Measurements from ENCODE around the gene WNK1. TPM values are rescaled to one million over a fixed set of nuclear protein-coding genes. Genes with fewer than 3 reads are reported as not detected.
"Not testable (repeated sequence)": the region's sequence is repeated elsewhere in the genome, so short reads cannot be mapped to it uniquely, and the experiment has no call there.

The WNK1 gene
- total and polyA plus RNA-seq, 2 experiments from 2014 or later, result 110 to 145 TPM

DNA sequence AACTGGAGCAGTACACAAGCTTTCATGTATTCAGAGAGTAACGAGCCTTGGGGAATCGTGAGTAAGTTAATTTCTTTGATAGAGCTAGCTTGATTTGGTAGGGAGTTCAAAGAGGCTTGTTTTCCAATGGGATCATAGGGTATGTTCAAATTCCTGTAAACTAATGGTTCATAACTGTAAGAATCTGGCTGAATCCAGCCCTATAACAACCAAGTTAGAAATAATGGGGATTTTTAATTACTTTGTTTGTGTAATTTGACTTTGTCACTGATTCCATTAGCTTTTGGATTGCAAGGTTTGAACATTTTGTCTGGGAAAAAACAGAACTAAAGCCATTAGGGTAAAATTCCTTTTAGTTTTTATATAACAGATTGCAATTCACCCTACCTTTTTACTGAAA is 94.0 kb downstream of the WNK1 start:
- peaks cover 6% of the 10 kb centered on the region for H3K36me3 ChIP-seq
- no peak for DNase-seq (ENCODE audit: low read depth in 1 of 2, low spot score in 1 of 2)
- TF ChIP-seq, protein P1, sequence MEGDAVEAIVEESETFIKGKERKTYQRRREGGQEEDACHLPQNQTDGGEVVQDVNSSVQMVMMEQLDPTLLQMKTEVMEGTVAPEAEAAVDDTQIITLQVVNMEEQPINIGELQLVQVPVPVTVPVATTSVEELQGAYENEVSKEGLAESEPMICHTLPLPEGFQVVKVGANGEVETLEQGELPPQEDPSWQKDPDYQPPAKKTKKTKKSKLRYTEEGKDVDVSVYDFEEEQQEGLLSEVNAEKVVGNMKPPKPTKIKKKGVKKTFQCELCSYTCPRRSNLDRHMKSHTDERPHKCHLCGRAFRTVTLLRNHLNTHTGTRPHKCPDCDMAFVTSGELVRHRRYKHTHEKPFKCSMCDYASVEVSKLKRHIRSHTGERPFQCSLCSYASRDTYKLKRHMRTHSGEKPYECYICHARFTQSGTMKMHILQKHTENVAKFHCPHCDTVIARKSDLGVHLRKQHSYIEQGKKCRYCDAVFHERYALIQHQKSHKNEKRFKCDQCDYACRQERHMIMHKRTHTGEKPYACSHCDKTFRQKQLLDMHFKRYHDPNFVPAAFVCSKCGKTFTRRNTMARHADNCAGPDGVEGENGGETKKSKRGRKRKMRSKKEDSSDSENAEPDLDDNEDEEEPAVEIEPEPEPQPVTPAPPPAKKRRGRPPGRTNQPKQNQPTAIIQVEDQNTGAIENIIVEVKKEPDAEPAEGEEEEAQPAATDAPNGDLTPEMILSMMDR (IDR thresholded peaks at IDR 0.05; ENCODE audit: low read depth, low read length), result no peak
- no peaks in the 10 kb centered on the region for H3K9me3 ChIP-seq (ENCODE audit: low read depth)
- H3K27ac ChIP-seq, result peak overlapping the region; percentile 18
- H3K4me1 ChIP-seq (ENCODE audit: low read depth), result peaks cover 4% of the 10 kb centered on the region
- no peak overlapping the region for H3K4me3 ChIP-seq
- no peaks in the 10 kb centered on the region for H3K27me3 ChIP-seq

DNA sequence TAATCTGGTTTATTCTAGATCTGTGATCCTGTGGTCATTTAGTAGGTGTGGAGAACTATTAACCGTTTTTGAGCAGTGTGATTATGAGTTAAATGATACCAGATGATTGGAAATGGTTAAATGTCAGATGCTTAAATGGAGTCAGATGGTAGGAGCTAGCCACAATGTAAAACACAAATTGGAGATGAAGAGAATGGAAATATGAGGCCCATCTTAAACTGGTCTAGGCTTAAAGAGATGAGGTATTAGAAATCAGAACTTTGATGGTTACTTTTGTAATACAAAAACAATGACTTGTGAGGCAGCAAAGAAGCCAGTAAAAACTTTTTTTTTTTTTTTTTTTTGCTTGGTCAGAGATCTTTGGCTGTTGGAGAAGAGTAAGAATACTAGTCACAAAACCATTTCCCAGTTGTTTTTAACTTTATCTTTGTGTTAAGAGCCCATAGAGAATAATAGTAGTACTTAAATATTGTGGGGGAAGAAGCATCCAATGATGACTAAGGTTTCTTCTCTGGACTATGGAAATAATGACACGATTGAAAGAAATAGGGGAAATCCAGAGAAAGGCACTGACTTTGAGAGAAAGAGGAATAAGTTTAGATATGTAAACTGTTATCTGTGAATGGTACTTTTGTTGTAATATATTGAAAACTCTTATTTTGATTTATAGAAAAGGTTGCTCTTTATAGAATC is 95.9 kb downstream of the WNK1 start:
- no peaks in the 10 kb centered on the region for H3K9me3 ChIP-seq (ENCODE audit: low read depth)
- peaks cover 6% of the 10 kb centered on the region for H3K36me3 ChIP-seq
- DNase-seq (ENCODE audit: low read depth in 1 of 2, low spot score in 1 of 2), result peak in 1 of 2 donors; percentile 19
- no peak overlapping the region for H3K27ac ChIP-seq
- no peak overlapping the region for H3K4me3 ChIP-seq
- TF ChIP-seq, protein P1 (IDR thresholded peaks at IDR 0.05; ENCODE audit: low read depth, low read length), result no peak
- peaks cover 10% of the 10 kb centered on the region for H3K4me1 ChIP-seq (ENCODE audit: low read depth)
- H3K27me3 ChIP-seq, result no peaks in the 10 kb centered on the region

DNA sequence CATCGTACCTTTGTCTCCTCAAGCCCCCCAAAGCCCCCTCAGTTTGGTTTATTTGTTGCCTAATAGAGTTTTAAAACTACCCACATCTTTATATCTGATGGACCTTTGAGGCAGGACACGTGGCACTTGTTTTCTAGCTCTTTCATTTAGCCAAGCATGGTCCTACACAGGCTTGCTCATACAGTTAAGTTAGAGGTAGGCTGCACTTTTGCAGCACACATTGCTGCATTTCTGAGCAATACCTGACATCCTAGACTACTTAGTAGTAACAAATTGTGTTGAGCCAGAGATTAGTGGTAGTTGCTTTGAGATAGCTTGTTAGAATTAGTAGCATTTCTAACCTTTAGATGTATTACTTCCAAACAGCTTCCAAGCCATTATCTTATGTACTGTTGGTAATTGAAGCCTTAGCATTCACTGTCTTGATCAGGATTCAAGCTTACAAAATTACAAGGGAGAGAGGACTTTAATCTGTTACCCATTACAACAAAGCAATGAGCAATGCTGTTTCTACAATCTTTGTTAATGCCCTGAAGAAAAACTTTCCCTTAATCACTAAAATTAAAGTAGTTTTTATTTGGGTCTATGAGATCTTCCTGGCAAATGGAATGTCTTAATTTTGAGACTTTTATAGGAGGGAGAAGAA is 96.6 kb downstream of the WNK1 start:
- H3K4me3 ChIP-seq, result no peak overlapping the region
- peak overlapping the region; percentile 35 for H3K27ac ChIP-seq
- peaks cover 6% of the 10 kb centered on the region for H3K36me3 ChIP-seq
- TF ChIP-seq, protein P1 (IDR thresholded peaks at IDR 0.05; ENCODE audit: low read depth, low read length), result no peak
- peaks cover 10% of the 10 kb centered on the region for H3K4me1 ChIP-seq (ENCODE audit: low read depth)
- no peaks in the 10 kb centered on the region for H3K9me3 ChIP-seq (ENCODE audit: low read depth)
- DNase-seq (ENCODE audit: low read depth in 1 of 2, low spot score in 1 of 2), result no peak
- no peaks in the 10 kb centered on the region for H3K27me3 ChIP-seq

DNA sequence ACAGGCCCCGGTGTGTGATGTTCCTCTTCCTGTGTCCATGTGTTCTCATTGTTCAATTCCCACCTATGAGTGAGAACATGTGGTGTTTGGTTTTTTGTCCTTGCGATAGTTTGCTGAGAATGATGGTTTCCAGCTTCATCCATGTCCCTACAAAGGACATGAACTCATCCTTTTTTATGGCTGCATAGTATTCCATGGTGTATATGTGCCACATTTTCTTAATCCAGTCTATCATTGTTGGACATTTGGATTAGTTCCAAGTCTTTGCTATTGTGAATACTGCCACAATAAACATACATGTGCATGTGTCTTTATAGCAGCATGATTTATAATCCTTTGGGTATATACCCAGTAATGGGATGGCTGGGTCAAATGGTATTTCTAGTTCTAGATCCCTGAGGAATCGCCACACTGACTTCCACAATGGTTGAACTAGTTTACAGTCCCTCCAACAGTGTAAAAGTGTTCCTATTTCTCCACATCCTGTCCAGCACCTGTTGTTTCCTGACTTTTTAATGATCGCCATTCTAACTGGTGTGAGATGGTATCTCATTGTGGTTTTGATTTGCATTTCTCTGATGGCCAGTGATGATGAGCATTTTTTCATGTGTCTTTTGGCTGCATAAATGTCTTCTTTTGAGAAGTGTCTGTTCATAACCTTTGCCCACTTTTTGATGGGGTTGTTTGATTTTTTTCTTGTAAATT is 97.5 kb downstream of the WNK1 start:
- not testable (repeated sequence) for H3K27me3 ChIP-seq; H3K27ac ChIP-seq; DNase-seq (ENCODE audit: low read depth in 1 of 2, low spot score in 1 of 2); H3K9me3 ChIP-seq (ENCODE audit: low read depth); H3K4me3 ChIP-seq; H3K36me3 ChIP-seq
- peaks cover 10% of the 10 kb centered on the region for H3K4me1 ChIP-seq (ENCODE audit: low read depth)

DNA sequence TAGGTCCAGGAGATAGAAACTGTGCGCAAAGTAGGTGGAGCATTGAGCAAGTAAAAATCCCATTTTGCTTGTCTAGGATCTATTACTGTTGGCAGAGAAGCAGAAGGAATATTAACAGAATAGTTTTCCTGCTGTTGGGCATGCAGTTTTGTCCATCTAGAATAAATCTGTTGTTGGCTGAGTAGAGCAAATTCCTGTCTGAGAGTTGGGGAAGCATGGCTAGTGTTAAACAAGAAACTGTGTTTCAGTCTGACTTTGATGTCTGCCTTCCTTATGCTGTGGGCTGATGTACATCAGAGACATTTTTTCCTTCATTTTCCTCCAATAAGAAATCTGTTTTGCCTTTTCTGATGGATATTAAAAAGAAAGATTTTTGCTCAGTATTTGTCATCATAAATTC is 99.0 kb downstream of the WNK1 start:
- Histone ChIP-seq H3K9me3 (ENCODE audit: low read depth) (no peaks in the 10 kb centered on the region), H3K27ac (peak overlapping the region; percentile 11), H3K4me1 (ENCODE audit: low read depth) (peaks cover 10% of the 10 kb centered on the region), H3K27me3 (no peaks in the 10 kb centered on the region), H3K36me3 (no peaks in the 10 kb centered on the region), H3K4me3 (no peak overlapping the region)
- TF ChIP-seq, protein P1 (IDR thresholded peaks at IDR 0.05; ENCODE audit: low read depth, low read length), result no peak
- DNase-seq (ENCODE audit: low read depth in 1 of 2, low spot score in 1 of 2), result peak; percentile 20 to 57

DNA sequence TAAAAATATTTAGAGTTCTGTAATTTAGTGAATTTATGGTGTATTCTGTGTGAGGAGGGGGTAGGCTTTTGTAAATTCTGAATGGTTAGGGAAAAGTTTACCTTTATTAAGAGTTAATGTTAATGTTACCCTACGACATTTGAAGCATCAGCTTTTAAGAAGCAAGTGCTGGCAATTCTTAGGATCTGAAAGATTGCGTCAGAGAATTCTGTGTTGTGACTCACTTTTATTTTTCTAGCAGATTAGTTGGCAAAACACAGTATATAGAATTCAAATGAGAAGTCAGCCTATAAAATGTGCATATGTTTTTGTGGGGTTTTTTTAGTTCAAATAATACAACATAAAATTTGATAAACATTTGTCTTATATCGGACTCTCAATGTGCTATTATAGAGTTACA is 99.5 kb downstream of the WNK1 start:
- no peak overlapping the region for H3K4me3 ChIP-seq
- no peak overlapping the region for H3K27ac ChIP-seq
- H3K36me3 ChIP-seq, result peaks cover under 1% of the 10 kb centered on the region
- no peaks in the 10 kb centered on the region for H3K9me3 ChIP-seq (ENCODE audit: low read depth)
- peaks cover 10% of the 10 kb centered on the region for H3K4me1 ChIP-seq (ENCODE audit: low read depth)
- H3K27me3 ChIP-seq, result no peaks in the 10 kb centered on the region
- TF ChIP-seq, protein P1 (IDR thresholded peaks at IDR 0.05; ENCODE audit: low read depth, low read length), result no peak
- peak in 1 of 2 donors; percentile 80 for DNase-seq (ENCODE audit: low read depth in 1 of 2, low spot score in 1 of 2)

All from cardiac muscle cell (in vitro differentiated cells and primary cell).